Stimulated activated effector memory CD8-positive, alpha-beta T cell treated with anti-CD3 and anti-CD28 coated beads, Interleukin-12 subunit alpha, Interleukin-12 subunit beta, amount 100 ng/mL, for 72 hours (primary cell): ENCODE results near the gene LARGE2.
A peak's percentile ranks its signal among the peaks of the same experiment; 100 is the strongest.

Experiments used
- ATAC-seq: fragments of 150-1000 bp; cut with Tn5 transposase; 2 replicates; pipeline ENCODE4 v1.10.0; 2021
- DNase-seq, 2 donors: peaks; one replicate each; pipeline ENCODE4 v3.0.0; 2021 to 2022; ENCODE audit warnings: low spot score in 2 of 2
- H3K27ac Mint-ChIP-seq: one replicate; pipeline ENCODE4 v1.8.0; 2022; ENCODE audit warnings: mild to moderate bottlenecking, mixed read lengths
- H3K36me3 Mint-ChIP-seq: one replicate; pipeline ENCODE4 v1.8.0; 2022; ENCODE audit warnings: mild to moderate bottlenecking, mixed read lengths
- H3K4me1 Mint-ChIP-seq: one replicate; pipeline ENCODE4 v1.8.0; 2022; ENCODE audit warnings: mixed read lengths
- H3K4me3 Mint-ChIP-seq: one replicate; pipeline ENCODE4 v1.8.0; 2022; ENCODE audit warnings: mild to moderate bottlenecking, mixed read lengths
- H3K9me3 Mint-ChIP-seq: one replicate; pipeline ENCODE4 v1.8.0; 2022; ENCODE audit warnings: mixed read lengths

Gene LARGE2

DNA sequence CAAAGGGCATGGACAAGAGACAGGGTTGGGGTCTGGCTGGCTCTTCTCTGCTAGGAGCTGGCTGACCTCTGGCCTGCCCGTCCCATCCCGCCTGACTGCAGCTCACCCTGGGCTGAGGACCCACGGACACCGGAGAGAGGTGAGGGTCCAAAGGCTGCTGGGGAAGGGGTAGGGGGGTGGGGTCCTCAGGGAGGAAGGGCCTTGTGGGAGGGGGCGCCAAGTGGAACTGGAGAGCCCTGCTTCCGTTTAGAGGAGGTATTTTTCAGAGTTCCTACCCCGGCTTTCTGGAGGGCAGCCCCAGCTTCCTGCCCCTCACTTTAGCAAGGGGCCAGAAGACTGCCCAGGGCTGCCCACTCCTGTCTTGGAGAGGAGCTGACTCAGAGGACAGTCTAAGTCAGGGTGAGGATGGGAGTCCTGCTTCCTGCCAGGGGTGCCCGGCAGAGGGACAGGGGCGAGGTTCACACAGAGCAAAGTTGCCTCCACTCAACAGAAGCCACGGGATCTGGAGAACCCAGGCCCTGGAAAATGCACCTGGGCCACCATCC is 7.1 kb downstream of the LARGE2 start:
- DNase-seq (no peak), ATAC-seq (peak; percentile 53)
- H3K27ac Mint-ChIP-seq: peak overlapping the region; percentile 97
- H3K4me3 Mint-ChIP-seq: peak overlapping the region; percentile 62
- no peaks in the 10 kb centered on the region for H3K9me3 Mint-ChIP-seq
- H3K4me1 Mint-ChIP-seq: peaks cover 56% of the 10 kb centered on the region
- peaks cover 53% of the 10 kb centered on the region for H3K36me3 Mint-ChIP-seq

DNA sequence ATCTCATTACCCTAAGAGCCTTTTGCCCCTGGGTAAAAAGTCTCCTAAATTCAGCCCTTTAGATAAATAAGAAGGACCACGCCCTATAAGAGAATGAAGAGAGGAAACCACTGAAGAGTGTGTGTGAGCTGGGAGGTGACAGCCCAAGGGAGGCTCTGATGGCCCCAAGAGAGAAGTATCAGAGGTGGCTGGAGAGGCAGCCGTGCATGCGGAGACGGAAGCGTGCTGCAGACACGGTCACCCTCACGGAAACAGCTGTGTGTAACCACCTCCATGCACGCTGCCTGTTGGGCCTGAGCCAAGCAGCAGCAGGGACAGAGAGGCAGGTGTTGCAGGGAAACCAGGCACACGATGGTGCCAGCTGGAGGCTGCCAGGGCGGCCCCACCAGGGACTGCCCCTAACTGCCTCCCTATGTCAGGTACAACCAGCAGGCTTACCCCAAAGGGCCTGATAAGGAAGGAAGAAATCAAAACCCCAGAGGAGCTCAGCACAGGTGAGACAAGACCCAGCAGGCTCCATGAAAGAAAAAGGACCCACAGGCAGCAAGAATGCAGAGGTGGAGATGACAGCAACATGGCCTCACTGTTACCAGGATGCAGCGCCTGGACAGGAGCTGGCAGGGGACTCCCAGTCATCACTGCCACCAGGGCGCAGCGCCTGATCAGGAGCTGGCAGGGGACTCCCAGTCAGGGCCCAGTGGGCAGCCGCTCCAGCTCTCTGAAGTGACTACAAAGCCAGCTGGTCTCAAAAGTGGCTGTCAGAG is 7.8 kb downstream of the LARGE2 start:
- Mint-ChIP-seq H3K36me3 (peaks cover 59% of the 10 kb centered on the region), H3K4me1 (peaks cover 55% of the 10 kb centered on the region), H3K27ac (peak overlapping the region; percentile 97), H3K9me3 (no peaks in the 10 kb centered on the region), H3K4me3 (peak overlapping the region; percentile 62)
- no peak for DNase-seq
- ATAC-seq: peak; percentile 79

DNA sequence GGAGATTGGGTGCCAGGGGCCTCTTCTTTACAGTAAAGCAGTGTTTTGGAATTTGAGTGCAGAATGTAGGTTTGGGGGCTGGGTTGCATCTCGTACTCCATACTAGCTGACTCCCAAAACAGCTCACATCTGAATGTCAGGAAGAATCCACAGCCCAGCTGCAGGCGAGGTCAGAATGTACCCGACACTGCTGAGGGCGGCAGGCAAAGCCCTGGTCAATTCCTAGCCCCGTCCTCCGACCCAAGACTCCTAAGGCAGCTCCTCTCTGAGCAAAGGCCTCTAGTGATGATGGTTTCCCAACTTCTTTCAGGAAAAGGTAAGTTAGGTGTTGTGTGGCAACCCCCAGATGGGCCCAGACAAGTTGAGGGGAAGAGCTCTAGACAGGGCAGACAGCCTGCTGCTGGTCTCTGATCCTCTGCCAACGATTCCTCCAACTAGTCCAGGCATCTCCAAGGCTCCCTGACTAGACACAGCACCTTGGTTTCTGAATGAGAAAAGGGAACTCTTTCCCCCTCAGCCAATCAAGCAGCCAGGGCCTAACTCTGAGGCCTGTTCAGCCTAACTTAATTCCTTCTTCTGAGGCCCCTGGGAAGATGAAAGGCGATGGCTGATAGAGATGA is 8.6 kb downstream of the LARGE2 start:
- no peak for ATAC-seq
- Mint-ChIP-seq H3K27ac (peak overlapping the region; percentile 97), H3K36me3 (peaks cover 68% of the 10 kb centered on the region), H3K9me3 (no peaks in the 10 kb centered on the region), H3K4me1 (peaks cover 51% of the 10 kb centered on the region), H3K4me3 (peak overlapping the region; percentile 62)
- no peak for DNase-seq

DNA sequence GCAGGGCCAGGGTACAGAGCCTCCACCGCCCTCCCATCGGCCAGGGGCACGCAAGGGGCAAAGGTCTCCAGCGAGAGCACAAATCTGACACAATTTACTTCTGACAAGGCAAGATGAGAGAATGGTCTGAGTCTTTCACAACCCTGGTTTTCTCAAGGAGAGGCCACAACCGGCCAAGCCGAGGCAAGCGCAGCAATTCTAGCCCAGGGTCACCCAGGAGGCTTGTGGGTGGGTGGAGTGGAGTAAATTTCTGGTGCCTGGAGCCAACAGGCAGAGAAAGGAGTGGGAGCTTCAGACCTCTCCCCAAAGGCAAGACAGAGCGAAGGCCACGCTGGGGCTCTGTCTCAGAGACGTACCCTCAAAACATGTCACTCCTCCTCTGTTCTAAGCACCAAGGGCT is 9.3 kb downstream of the LARGE2 start:
- peak in 1 of 2 donors; percentile 45 for DNase-seq
- peaks cover 44% of the 10 kb centered on the region for H3K4me1 Mint-ChIP-seq
- H3K4me3 Mint-ChIP-seq: peak overlapping the region; percentile 62
- H3K27ac Mint-ChIP-seq: peak overlapping the region; percentile 97
- no peak for ATAC-seq
- H3K9me3 Mint-ChIP-seq: no peaks in the 10 kb centered on the region
- peaks cover 75% of the 10 kb centered on the region for H3K36me3 Mint-ChIP-seq

DNA sequence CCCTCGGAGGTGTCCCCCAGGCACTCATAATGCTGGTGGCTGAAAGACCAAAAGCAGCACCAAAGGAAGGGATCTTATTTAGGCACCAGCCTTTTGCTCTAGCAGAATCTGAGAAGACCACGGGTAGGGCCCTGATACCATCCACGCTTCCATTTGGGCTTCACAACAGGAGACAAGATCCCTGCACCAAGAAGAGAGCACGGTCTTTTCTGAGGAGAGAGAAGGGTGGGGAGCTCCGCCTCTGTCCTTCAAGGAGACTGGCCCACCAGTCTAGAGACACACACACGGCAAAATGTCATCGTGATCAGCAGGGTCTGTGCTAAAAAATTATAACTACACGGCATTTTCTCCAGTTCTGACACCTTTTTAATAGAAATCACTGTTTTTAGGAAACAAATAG is 9.8 kb downstream of the LARGE2 start:
- no peaks in the 10 kb centered on the region for H3K9me3 Mint-ChIP-seq
- H3K27ac Mint-ChIP-seq: peak overlapping the region; percentile 26
- peaks cover 79% of the 10 kb centered on the region for H3K36me3 Mint-ChIP-seq
- DNase-seq (peak in 1 of 2 donors; percentile 44), ATAC-seq (no peak)
- no peak overlapping the region for H3K4me3 Mint-ChIP-seq
- H3K4me1 Mint-ChIP-seq: peaks cover 39% of the 10 kb centered on the region

DNA sequence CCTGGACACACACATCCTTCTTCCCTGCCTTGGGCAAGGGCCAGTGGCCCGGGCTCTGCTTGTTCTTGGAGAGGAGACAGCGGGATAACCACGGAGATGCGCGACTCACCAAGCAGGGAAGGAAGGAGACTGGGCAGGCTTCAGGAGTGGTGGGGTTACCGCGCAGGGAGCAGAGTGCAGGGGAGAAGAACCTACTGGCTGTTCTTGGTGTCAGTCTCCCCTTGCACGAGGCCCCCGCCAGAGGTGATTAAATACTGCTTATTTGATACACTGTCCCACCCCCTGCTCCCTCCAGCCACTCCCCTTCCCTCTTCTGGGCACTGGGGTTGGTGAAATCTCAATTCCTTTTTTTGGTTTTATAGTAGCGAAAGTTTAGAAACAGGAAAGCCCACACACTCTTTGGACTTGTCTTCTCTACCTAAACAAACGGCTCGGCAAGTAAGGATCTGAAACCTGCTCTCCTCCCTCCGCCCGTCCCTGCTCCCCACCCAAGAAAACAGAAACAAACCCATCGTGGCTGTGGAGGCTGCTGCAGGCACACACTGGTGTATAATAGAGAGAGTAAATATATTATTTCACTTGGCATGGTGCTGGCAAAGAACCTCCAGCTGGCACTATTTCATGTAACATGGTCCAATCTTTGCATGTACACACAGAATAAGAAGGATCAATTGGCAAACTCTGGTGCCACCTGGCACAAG is 10.8 kb downstream of the LARGE2 start:
- peaks cover 33% of the 10 kb centered on the region for H3K4me1 Mint-ChIP-seq
- H3K36me3 Mint-ChIP-seq: peaks cover 89% of the 10 kb centered on the region
- H3K4me3 Mint-ChIP-seq: no peak overlapping the region

DNA sequence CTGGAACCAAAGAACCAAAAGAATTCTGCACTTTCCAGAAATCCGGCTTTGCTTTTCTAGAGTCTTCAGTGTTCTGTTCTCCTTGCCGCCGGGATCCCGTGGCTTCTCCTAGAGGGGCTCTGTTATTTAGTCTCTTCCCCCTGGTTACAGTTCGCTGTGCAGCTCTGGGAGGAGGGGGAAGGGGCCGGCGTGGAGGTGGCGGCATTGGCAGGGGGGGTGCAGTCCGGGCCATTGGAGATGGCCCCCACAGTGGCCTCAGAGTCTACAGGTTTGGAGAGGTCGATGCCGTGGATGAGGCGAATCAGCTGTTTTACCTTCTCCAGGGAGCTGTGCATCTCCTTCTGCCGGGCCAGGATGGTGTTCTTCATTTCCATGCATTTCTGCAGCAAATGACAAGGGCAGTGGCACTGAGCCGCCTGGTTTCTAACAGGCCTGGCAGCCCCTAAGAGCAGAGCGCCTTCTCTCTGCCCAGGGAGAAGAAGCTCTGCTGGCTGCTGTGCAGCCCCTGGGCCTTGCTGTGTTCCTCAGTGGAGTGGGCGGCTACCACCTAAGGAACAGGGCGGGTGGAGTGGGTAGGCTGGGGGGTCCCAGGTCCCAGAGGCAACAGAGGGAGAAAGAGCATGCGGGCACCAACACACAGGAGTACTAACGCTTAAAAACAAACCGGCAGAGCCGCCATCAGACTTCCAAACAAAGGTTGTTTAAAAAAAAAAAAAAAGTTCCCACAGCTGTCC is 11.6 kb downstream of the LARGE2 start:
- no peak for DNase-seq
- Mint-ChIP-seq H3K9me3 (no peaks in the 10 kb centered on the region), H3K4me3 (no peak overlapping the region), H3K4me1 (peaks cover 26% of the 10 kb centered on the region), H3K27ac (no peak overlapping the region), H3K36me3 (peaks cover 87% of the 10 kb centered on the region)
- no peak for ATAC-seq

More for the DNA sequence above, 10.8 kb downstream of the LARGE2 start:
- peak overlapping the region; percentile 26 for H3K27ac Mint-ChIP-seq
- H3K9me3 Mint-ChIP-seq: no peaks in the 10 kb centered on the region
- ATAC-seq (no peak), DNase-seq (peak in 1 of 2 donors; percentile 42)

DNA sequence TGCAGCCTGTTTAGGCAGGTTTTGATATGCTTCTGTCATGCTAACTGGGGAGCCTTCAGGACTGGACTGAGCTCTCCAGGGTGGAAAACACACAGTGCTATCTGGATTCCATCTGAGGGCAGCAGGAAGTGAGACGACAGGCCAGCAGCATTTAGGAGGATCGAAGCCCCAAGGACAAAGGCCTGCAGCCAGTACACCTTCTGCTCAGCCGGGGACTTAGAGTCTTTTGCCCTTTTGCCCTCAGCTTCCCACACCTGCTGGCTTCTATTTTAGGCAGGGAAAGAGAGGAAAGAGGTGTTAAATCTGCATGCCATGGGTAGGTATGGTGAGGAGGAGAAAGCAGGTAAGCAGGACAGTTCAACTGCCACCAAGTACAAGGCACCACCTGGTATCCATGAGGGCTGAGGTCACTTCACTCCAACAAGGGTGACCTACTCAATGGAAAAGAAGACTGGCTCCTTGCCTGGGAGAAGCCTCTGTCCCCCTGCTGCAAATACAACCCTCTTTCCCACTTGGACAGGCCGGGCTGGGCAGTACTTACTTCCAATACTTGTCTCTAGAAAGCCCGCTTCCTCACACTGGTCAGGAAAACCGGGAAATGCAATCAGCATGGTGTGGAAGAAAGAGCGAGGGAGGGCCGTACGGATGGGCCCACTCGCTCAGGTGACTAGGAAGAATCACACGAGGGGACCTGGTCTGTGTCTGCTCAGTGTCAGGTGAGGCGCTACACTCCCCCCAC is 12.3 kb downstream of the LARGE2 start:
- ATAC-seq (no peak), DNase-seq (no peak)
- Mint-ChIP-seq H3K9me3 (no peaks in the 10 kb centered on the region), H3K4me3 (no peak overlapping the region), H3K27ac (no peak overlapping the region), H3K36me3 (peaks cover 91% of the 10 kb centered on the region), H3K4me1 (peaks cover 21% of the 10 kb centered on the region)

DNA sequence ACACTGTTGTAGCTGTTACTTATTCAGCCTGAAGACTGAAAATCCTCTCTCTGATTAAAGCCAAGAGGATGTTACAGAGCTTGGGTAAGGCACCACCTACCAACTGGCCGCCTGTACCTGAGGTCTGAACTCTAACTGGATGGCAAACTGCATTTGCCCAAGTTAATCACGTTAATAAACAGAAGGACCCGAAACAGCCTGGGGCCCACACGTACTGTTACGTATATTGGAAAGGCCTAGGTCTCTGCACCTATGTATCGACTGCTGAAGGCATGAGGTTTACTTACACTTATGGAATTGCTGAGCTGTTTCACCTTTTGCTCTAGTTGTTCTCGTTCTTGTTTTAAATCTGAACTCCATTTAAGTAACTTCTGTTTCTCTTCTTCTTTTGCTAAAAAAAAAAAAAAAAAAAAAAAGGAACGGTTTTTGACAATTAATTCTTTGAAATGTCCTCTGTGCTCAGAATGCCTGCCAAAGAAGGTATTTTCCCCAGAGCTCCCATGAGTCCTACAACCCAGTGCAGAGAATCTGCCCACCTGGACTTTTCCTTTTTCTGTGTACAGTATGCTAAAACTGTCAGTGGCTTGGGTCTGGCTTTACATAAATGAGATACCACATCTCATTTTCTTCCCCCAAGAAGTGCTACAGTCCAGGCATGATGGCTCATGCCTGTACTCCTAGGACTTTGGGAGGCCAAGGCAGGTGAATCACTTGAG is 13.1 kb downstream of the LARGE2 start:
- peaks cover 85% of the 10 kb centered on the region for H3K36me3 Mint-ChIP-seq
- no peak overlapping the region for H3K27ac Mint-ChIP-seq
- no peaks in the 10 kb centered on the region for H3K9me3 Mint-ChIP-seq

DNA sequence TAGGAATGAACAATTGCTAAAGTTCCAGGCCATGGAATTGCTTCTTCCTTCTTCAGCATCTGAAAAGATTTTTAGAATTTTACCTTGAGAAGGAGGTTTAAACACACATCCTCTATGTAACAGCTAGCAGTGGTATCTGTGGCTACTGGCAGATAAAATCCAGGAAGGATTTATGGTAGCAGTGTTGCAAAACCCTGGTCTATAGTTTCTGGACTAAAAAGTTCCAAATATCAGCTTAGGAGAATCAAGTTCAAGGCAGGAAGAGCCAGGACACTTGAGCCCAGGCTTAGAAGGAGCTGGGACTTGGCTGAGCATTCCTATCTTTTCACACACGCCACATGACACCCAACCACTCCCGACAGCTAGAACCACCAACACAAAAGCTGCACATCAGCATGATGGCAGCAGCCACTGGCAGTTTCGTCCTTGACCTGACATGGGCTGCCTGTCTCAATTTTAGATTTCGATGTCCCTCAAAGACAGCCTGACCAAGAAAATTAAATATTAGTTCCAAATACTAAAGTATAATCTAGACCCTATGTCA is 14.1 kb downstream of the LARGE2 start:
- H3K4me1 Mint-ChIP-seq: peaks cover 3% of the 10 kb centered on the region
- DNase-seq (no peak), ATAC-seq (no peak)
- H3K4me3 Mint-ChIP-seq: no peak overlapping the region
- peak overlapping the region; percentile 23 for H3K27ac Mint-ChIP-seq
- H3K9me3 Mint-ChIP-seq: no peaks in the 10 kb centered on the region
- H3K36me3 Mint-ChIP-seq: peaks cover 80% of the 10 kb centered on the region

More for the DNA sequence above, 13.1 kb downstream of the LARGE2 start:
- DNase-seq (no peak), ATAC-seq (no peak)
- Mint-ChIP-seq H3K4me3 (no peak overlapping the region), H3K4me1 (peaks cover 13% of the 10 kb centered on the region)

DNA sequence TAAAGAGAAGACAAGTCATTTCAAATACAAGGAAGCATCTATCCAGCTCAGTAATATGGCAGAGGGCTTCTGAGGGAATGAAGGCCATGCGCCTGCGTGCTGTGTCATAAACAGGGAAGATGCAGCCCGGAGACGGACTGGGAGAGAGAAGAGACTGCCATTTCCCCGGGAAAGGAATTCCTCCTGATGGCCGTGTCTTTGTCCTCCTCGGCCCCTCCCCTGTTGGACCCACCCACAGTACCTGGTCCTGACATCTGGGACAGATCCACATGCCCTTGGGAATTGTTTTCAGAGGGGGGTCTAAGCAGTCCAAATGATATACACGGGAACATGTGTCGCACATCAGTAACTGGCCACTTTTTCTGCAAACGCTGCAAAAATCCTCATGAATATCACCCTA is 15.5 kb downstream of the LARGE2 start:
- no peaks in the 10 kb centered on the region for H3K4me1 Mint-ChIP-seq
- no peak overlapping the region for H3K4me3 Mint-ChIP-seq
- H3K27ac Mint-ChIP-seq: no peak overlapping the region

DNA sequence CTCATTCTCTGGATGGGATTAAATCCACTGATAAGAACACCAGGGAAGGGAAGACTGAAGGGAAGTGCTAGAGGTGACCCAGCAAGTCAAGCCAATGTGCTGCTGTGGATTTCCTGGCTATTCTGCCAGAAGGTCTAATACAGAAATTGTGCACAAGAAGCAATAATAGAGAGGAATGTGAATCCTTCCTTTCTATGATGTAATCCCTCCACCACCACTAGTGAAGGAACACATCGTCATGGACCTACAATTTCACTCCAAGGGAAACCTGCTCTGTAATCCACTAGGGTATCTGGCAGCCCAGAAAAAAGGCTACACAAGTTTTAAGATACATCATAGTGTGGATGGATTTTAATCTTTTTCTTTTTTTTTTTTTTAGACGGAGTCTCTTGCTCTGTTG is 17.4 kb downstream of the LARGE2 start:
- H3K4me1 Mint-ChIP-seq: no peaks in the 10 kb centered on the region
- H3K4me3 Mint-ChIP-seq: no peak overlapping the region
- no peaks in the 10 kb centered on the region for H3K9me3 Mint-ChIP-seq
- peaks cover 77% of the 10 kb centered on the region for H3K36me3 Mint-ChIP-seq
- no peak for ATAC-seq
- DNase-seq: no peak
- H3K27ac Mint-ChIP-seq: peak overlapping the region; percentile 17

More for the DNA sequence above, 15.5 kb downstream of the LARGE2 start:
- Mint-ChIP-seq H3K9me3 (no peaks in the 10 kb centered on the region), H3K36me3 (peaks cover 79% of the 10 kb centered on the region)
- DNase-seq (no peak), ATAC-seq (no peak)

DNA sequence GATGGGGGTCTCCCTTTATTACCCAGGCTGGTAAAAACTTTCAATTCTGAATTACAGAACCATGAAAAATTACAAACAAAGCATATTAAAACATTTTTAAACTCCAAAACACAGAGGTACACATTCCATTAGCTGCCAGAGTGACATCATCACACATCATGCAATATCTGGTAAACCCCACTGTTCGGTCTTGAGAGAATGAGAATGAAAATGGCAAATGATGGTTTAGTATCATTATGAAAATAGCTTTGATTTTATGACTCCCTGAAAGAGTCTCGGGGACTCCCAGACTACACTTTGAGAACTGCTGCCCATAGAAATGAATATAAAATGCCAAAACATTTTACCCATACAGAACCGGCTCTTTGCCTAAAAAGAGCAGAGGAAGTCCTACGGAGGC is 18.8 kb downstream of the LARGE2 start:
- ATAC-seq (peak; percentile 75), DNase-seq (no peak)
- peak overlapping the region; percentile 35 for H3K27ac Mint-ChIP-seq
- no peaks in the 10 kb centered on the region for H3K4me1 Mint-ChIP-seq
- H3K4me3 Mint-ChIP-seq: no peak overlapping the region
- H3K9me3 Mint-ChIP-seq: no peaks in the 10 kb centered on the region
- H3K36me3 Mint-ChIP-seq: peaks cover 76% of the 10 kb centered on the region

DNA sequence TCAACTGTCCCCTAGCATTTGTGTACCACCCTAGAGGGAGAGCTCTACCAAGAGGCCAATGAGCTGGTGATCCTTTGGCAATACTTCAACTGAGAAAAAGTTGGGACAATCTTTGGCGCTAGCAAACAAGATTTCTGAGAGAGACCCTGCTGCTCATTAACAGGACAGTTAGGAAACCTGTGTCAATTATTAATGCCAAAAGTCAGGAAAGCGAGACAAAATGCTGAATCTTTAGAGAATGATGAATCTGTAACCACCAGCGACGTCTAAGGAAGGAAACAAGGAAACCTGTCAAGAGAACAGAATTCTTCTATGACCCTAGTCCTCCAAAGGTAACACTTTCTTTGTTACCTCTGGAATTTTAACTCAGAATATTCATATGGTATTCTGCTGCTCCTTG is 19.9 kb downstream of the LARGE2 start:
- Mint-ChIP-seq H3K9me3 (no peaks in the 10 kb centered on the region), H3K4me3 (no peak overlapping the region), H3K36me3 (peaks cover 76% of the 10 kb centered on the region), H3K4me1 (no peaks in the 10 kb centered on the region), H3K27ac (peak overlapping the region; percentile 35)
- ATAC-seq (no peak), DNase-seq (no peak)
